Cardiac fibroblast (primary cell): ENCODE measurements around the gene ANKRD39.

Experiments used
- DNase-seq, 2 donors: peaks; one replicate each; pipeline versions ENCODE4 v3.0.0 to v3.0.0-alpha.2; 2010; ENCODE audit warnings: low read depth in 2 of 2
- H3K4me3 ChIP-seq, 2 donors: replicated peaks in 1 of 2; 1 replicate in 1 of 2; 2 replicates in 1 of 2; pipeline ENCODE4 v1.5.1; 2011; ENCODE audit warnings: low read depth in 2 of 2, low read length in 2 of 2, mild to moderate bottlenecking in 2 of 2, moderate library complexity in 1 of 2
- TF ChIP-seq, protein P1 (sequence below): IDR thresholded peaks from one replicate; pipeline ENCODE4 v1.5.1; 2011; ENCODE audit warnings: low read depth, mild to moderate bottlenecking, low read length, inconsistent platforms

Gene ANKRD39

DNA sequence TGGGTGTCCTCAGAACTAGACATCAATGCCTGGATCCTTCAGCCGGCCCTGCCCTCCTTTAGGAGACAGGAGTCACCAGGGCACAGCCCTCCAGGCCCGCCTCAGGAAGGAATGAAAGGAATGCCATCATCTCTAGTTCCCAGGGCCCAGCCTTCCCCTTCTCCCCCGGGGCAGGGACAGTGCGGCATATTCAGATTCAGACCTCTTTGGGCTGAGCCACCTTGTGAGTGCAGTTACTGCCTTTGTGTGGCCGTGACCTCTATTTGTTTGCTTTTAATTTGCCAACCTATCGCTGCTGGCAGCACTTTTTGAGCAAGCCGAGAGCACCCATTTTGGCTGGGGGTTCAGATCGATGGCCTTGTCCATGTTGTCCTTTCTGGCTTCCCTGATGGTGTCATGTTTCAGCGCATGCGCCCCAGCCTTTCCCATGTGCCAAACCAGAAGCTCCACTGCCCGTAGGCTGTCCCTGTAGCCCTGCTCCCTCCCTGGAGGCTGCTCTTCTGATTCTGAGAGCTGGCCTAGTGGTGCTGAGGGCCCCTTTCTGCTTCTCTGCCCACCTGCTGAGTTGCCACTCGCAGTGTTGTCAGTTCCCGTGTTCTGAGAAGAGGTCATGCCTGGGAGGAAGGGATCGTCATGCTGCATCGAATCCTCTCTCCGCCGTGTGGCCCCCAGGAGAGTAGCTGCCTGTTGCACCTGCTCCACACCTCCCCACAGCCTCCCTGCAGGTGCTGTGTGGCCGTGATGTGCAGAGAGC lies 24.9 kb downstream of the ANKRD39 start:
- DNase-seq = peak; percentile 52 to 64
- TF ChIP-seq, protein P1, sequence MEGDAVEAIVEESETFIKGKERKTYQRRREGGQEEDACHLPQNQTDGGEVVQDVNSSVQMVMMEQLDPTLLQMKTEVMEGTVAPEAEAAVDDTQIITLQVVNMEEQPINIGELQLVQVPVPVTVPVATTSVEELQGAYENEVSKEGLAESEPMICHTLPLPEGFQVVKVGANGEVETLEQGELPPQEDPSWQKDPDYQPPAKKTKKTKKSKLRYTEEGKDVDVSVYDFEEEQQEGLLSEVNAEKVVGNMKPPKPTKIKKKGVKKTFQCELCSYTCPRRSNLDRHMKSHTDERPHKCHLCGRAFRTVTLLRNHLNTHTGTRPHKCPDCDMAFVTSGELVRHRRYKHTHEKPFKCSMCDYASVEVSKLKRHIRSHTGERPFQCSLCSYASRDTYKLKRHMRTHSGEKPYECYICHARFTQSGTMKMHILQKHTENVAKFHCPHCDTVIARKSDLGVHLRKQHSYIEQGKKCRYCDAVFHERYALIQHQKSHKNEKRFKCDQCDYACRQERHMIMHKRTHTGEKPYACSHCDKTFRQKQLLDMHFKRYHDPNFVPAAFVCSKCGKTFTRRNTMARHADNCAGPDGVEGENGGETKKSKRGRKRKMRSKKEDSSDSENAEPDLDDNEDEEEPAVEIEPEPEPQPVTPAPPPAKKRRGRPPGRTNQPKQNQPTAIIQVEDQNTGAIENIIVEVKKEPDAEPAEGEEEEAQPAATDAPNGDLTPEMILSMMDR = no peak
- H3K4me3 ChIP-seq = no peak overlapping the region

DNA sequence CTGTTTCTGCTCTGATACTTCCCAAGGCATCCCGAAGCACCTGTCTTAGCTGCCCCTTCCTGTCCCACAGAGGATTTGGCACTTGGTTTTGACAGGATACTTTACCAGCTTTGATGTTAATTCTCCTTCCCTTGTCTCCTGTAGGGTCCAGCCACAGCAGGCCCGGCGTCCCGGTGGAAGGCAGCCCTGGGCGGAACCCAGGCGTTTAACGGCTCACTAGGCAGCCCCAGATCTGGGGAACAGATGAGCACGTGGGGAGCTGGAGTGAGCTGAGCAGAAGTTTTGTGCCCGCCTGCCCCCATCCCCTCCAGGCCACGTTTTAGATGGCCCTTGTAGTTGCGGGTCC lies 25.4 kb downstream of the ANKRD39 start:
- DNase-seq = no peak
- TF ChIP-seq, protein P1 = no peak
- H3K4me3 ChIP-seq = no peak overlapping the region

DNA sequence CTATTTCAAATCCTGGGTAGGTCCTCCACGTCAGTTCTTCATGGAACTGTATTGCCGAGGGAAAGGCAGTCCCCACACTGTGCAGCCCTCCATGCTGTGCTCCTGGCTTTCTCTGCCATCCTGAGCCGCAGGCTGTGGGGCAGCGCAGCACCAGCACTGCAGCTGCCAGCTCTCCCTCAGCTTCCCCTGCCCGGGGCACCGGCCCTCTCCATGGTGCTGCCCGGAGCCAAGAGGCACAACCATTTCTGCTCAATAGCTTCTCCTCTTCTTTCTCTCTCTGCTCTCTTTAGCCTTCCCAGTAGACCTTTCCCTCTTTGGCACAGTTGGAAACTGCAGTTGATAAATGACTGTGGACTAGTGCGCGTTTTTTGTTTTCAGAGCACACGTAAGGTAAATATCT lies 26.1 kb downstream of the ANKRD39 start:
- DNase-seq = no peak
- TF ChIP-seq, protein P1 = no peak
- H3K4me3 ChIP-seq = no peak overlapping the region

DNA sequence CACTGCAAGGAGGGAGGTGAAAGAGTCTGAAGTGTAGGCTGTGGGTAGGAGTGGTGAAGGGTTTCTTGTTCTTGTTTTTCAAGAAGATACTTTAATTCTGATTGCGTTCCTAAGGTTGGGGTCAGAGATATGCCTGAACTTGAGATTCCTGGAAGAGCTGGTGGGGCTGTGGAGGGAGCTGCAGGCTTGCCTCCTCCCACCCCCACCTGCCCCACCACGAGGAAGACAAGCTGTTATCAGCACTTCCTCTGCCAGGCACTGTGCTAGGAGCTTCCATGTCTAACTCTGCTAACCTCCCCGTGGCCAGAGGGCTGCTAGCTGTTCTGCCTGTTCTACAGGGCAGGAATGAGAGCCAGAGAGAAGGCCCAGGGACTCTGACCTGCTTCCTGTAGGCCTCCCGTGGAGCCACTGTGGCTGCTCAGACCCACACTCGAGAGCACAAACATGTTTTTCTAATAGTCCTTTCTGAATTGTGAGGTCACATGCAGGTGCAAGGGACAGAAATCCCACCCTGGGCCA lies 27.7 kb downstream of the ANKRD39 start:
- TF ChIP-seq, protein P1 = no peak
- DNase-seq = no peak
- H3K4me3 ChIP-seq = no peak overlapping the region

DNA sequence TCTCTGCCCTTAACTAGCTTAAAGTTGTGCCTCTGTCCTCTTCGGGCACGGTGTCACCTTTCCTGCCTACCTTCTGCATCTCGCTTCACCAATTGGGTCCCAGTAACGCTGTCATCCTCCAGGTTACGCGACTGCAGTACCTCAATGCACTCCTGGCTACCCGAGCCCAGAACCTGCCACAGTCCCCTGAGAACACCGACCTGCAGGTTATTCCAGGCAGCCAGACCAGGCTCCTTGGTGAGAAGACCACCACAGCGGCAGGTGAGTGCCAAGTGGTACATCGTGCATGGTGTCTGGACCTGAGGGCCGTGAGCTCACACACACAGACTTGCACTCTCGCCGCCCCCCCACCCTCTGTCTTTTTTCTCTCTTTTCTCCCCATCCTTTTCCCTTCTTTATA lies 28.9 kb downstream of the ANKRD39 start:
- H3K4me3 ChIP-seq = no peak overlapping the region
- DNase-seq = no peak
- TF ChIP-seq, protein P1 = no peak

DNA sequence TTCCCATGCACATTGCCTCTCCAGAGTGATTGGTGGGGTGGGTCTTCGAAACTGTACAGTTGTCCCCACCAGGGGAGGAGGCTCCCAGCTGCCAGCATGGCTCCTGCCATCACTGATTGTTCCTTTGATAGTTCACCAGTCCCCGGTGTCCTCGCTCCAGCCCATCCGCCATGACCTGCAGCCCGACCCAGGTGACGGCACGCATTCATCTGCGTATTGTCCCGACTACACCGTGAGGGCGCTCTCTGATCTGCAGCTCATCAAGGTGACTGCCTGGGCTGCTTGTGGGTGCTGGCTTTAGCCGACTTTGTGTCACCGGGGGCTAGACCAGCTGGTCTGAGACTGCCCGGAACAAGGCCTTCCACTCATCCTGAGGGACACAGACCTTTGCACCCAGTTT lies 29.4 kb downstream of the ANKRD39 start:
- DNase-seq = no peak
- H3K4me3 ChIP-seq = no peak overlapping the region
- TF ChIP-seq, protein P1 = no peak
